WTC11 (cell line): ENCODE data around the gene HLCS. TPM values are rescaled to one million over a fixed set of nuclear protein-coding genes. Genes with fewer than 3 reads are reported as not detected.

ENCODE experiments used
- ATAC-seq: fragments of 200-7000 bp; cut with Tn5 transposase; 2 replicates; pipeline ENCODE4 v1.10.0; 2021; ENCODE audit warnings: mild to moderate bottlenecking, moderate library complexity
- CTCF ChIA-PET: fragments of 300-600 bp; sonication (Branson Sonifier 250); formaldehyde crosslinking; loops from one replicate; lab custom pipeline; 2021; ENCODE audit warnings: antibody characterized with exemption; lab: Charles Lee
- POLR2A ChIA-PET: fragments of 350-600 bp; sonication (Branson Sonifier 250); formaldehyde crosslinking; loops from one replicate; lab custom pipeline; 2021; ENCODE audit warnings: antibody characterized with exemption; lab: Charles Lee
- DNase-seq: peaks from one replicate; pipeline ENCODE4 v3.0.0; 2021; ENCODE audit warnings: low spot score
- H3K27ac Mint-ChIP-seq: 2 replicates; pipeline ENCODE4 v1.8.0; 2021; ENCODE audit warnings: mixed read lengths
- H3K27me3 Mint-ChIP-seq: 2 replicates; pipeline ENCODE4 v1.8.0; 2021; ENCODE audit warnings: low read depth, mild to moderate bottlenecking, moderate library complexity, mixed read lengths
- H3K36me3 Mint-ChIP-seq: 2 replicates; pipeline ENCODE4 v1.8.0; 2021; ENCODE audit warnings: mixed read lengths
- H3K4me1 Mint-ChIP-seq: 2 replicates; pipeline ENCODE4 v1.8.0; 2022; ENCODE audit warnings: mixed read lengths
- H3K4me3 Mint-ChIP-seq: 2 replicates; pipeline ENCODE4 v1.8.0; 2021; ENCODE audit warnings: mild to moderate bottlenecking, moderate library complexity, mixed read lengths
- H3K9me3 Mint-ChIP-seq: 2 replicates; pipeline ENCODE4 v1.8.0; 2021; ENCODE audit warnings: mixed read lengths
- ATF1 ChIP-seq: sonication (generic); formaldehyde crosslinking; IDR thresholded peaks from 2 replicates; pipeline ENCODE4 v1.8.1; 2023; ENCODE audit warnings: mild to moderate bottlenecking, moderate library complexity, missing genetic modification reagents
- ATF2 ChIP-seq: sonication (generic); formaldehyde crosslinking; IDR thresholded peaks from 2 replicates; pipeline ENCODE4 v1.8.1; 2022; ENCODE audit warnings: low read depth, missing genetic modification reagents, borderline replicate concordance
- ATF3 ChIP-seq: sonication (generic); formaldehyde crosslinking; conservative IDR thresholded peaks from 2 replicates; pipeline ENCODE4 v1.8.1; 2022; ENCODE audit warnings: mild to moderate bottlenecking, missing genetic modification reagents
- CBFB ChIP-seq: sonication (generic); formaldehyde crosslinking; IDR thresholded peaks from 2 replicates; pipeline ENCODE4 v1.8.1; 2022; ENCODE audit warnings: mild to moderate bottlenecking, low read depth, missing genetic modification reagents
- CREB1 ChIP-seq: sonication (generic); formaldehyde crosslinking; IDR thresholded peaks from 2 replicates; pipeline ENCODE4 v1.8.0; 2023; ENCODE audit warnings: mild to moderate bottlenecking, missing genetic modification reagents
- CREM ChIP-seq: sonication (generic); formaldehyde crosslinking; IDR thresholded peaks from 2 replicates; pipeline ENCODE4 v1.8.1; 2022; ENCODE audit warnings: mild to moderate bottlenecking, missing genetic modification reagents, moderate library complexity
- ERG ChIP-seq: fragments of 250-450 bp; sonication (Bioruptor Pico); IDR thresholded peaks from 2 replicates; pipeline ENCODE4 v1.8.0; 2021; ENCODE audit warnings: mild to moderate bottlenecking
- FOXJ3 ChIP-seq: sonication (generic); formaldehyde crosslinking; IDR thresholded peaks from 2 replicates; pipeline ENCODE4 v1.9.0; 2021; ENCODE audit warnings: missing genetic modification reagents, mild to moderate bottlenecking, borderline replicate concordance
- FOXK1 ChIP-seq: sonication (generic); formaldehyde crosslinking; IDR thresholded peaks from 2 replicates; pipeline ENCODE4 v1.8.0; 2022; ENCODE audit warnings: mild to moderate bottlenecking, moderate library complexity, missing genetic modification reagents
- GTF2I ChIP-seq: fragments of 250-450 bp; sonication (Bioruptor Pico); conservative IDR thresholded peaks from 2 replicates; pipeline ENCODE4 v1.4.0; 2021; ENCODE audit warnings: mild to moderate bottlenecking
- IRF2 ChIP-seq: sonication (generic); formaldehyde crosslinking; IDR thresholded peaks from 2 replicates; pipeline ENCODE4 v1.8.0; 2022; ENCODE audit warnings: low read depth, missing genetic modification reagents, borderline replicate concordance
- KAT7 ChIP-seq: sonication (generic); formaldehyde crosslinking; IDR thresholded peaks from 2 replicates; pipeline ENCODE4 v1.8.1; 2023; ENCODE audit warnings: missing genetic modification reagents, mild to moderate bottlenecking, borderline replicate concordance
- MXD4 ChIP-seq: fragments of 250-450 bp; sonication (Bioruptor Pico); IDR thresholded peaks from 2 replicates; pipeline ENCODE4 v1.8.0; 2021; ENCODE audit warnings: mild to moderate bottlenecking, moderate library complexity, borderline replicate concordance
- NR1H2 ChIP-seq: sonication (generic); formaldehyde crosslinking; IDR thresholded peaks from 2 replicates; pipeline ENCODE4 v1.9.0; 2021; ENCODE audit warnings: mild to moderate bottlenecking, moderate library complexity, missing genetic modification reagents
- SOX15 ChIP-seq: fragments of 250-450 bp; sonication (Bioruptor Pico); IDR thresholded peaks from 2 replicates; pipeline ENCODE4 v1.9.0; 2021; ENCODE audit warnings: mild to moderate bottlenecking
- TEAD1 ChIP-seq: sonication (generic); formaldehyde crosslinking; IDR thresholded peaks from 2 replicates; pipeline ENCODE4 v1.8.0; 2022; ENCODE audit warnings: mild to moderate bottlenecking, missing genetic modification reagents
- TEAD4 ChIP-seq: sonication (generic); formaldehyde crosslinking; IDR thresholded peaks from 2 replicates; pipeline ENCODE4 v1.8.0; 2022; ENCODE audit warnings: mild to moderate bottlenecking, missing genetic modification reagents
- ZNF121 ChIP-seq: sonication (generic); formaldehyde crosslinking; IDR thresholded peaks from 2 replicates; pipeline ENCODE4 v1.8.0; 2023; ENCODE audit warnings: missing genetic modification reagents
- ZNF138 ChIP-seq: sonication (generic); formaldehyde crosslinking; conservative IDR thresholded peaks from 2 replicates; pipeline ENCODE4 v1.8.1; 2022; ENCODE audit warnings: mild to moderate bottlenecking, moderate library complexity, missing genetic modification reagents
- ZNF317 ChIP-seq: sonication (generic); formaldehyde crosslinking; IDR thresholded peaks from 2 replicates; pipeline ENCODE4 v1.8.1; 2023; ENCODE audit warnings: low read depth, mild to moderate bottlenecking, moderate library complexity, missing genetic modification reagents, borderline replicate concordance
- total RNA-seq: library from RNA; stranded (reverse); gene quantifications from 3 replicates; pipeline ENCODE4 v1.2.3, GENCODE V29; 2021
- TF ChIP-seq, protein P1 (sequence below): sonication (generic); formaldehyde crosslinking; IDR thresholded peaks from 2 replicates; pipeline ENCODE4 v1.8.1; 2023; ENCODE audit warnings: mild to moderate bottlenecking, missing genetic modification reagents, borderline replicate concordance
- TF ChIP-seq, protein P2 (sequence below): fragments of 250-450 bp; sonication (Bioruptor Pico); conservative IDR thresholded peaks from 2 replicates; pipeline ENCODE4 v1.9.0; 2021; ENCODE audit warnings: mild to moderate bottlenecking

The HLCS gene
- total RNA-seq, 1 experiment from 2014 or later, result 9.3 TPM

GRCh38 chr21:36923270-36923669, 43.2 kb downstream of the HLCS start (continued):
- TF ChIP-seq, protein P1, sequence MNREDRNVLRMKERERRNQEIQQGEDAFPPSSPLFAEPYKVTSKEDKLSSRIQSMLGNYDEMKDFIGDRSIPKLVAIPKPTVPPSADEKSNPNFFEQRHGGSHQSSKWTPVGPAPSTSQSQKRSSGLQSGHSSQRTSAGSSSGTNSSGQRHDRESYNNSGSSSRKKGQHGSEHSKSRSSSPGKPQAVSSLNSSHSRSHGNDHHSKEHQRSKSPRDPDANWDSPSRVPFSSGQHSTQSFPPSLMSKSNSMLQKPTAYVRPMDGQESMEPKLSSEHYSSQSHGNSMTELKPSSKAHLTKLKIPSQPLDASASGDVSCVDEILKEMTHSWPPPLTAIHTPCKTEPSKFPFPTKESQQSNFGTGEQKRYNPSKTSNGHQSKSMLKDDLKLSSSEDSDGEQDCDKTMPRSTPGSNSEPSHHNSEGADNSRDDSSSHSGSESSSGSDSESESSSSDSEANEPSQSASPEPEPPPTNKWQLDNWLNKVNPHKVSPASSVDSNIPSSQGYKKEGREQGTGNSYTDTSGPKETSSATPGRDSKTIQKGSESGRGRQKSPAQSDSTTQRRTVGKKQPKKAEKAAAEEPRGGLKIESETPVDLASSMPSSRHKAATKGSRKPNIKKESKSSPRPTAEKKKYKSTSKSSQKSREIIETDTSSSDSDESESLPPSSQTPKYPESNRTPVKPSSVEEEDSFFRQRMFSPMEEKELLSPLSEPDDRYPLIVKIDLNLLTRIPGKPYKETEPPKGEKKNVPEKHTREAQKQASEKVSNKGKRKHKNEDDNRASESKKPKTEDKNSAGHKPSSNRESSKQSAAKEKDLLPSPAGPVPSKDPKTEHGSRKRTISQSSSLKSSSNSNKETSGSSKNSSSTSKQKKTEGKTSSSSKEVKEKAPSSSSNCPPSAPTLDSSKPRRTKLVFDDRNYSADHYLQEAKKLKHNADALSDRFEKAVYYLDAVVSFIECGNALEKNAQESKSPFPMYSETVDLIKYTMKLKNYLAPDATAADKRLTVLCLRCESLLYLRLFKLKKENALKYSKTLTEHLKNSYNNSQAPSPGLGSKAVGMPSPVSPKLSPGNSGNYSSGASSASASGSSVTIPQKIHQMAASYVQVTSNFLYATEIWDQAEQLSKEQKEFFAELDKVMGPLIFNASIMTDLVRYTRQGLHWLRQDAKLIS, result no peak
- TF ChIP-seq ZNF121 (no peak), FOXJ3 (CRISPR knock-in tag) (no peak)

DNA sequence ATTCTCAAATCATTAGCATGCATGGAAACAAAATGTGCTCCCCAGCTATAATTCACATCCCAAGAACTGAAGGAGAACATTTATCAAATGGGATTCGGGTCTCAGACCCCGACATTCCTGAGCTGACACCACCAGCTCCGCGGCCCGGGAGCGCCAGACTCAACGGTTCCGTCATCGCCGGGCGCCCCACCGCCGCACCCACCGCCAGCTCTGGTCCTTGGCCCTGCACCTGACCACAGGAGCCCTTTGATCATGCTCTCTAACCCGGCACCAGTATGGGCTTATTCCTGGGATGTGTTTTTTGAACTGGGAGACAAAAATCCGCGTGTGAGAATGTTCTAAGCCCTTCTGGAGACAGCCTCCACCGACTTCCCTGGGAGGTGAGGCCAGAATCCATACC, 43.6 kb downstream of the HLCS start:
- POLR2A ChIA-PET, result no interaction called here
- Mint-ChIP-seq H3K9me3 (no peaks in the 10 kb centered on the region), H3K27ac (no peak overlapping the region), H3K4me1 (peaks cover 5% of the 10 kb centered on the region), H3K4me3 (no peak overlapping the region), H3K36me3 (no peaks in the 10 kb centered on the region), H3K27me3 (no peaks in the 10 kb centered on the region)
- no peak for ATAC-seq
- CTCF ChIA-PET, result interaction anchor here (0.9 to 1.9 kb wide), 5 partner anchors 20 to 292 kb away, joined by 3 to 4 read pairs (median 4); no protein-coding TSS in a partner anchor
- DNase-seq, result no peak
- no peak for TF ChIP-seq ZNF138
- no peak for TF ChIP-seq ATF1 (CRISPR knock-in tag)
- TF ChIP-seq CREB1 (CRISPR knock-in tag), result no peak
- no peak for TF ChIP-seq IRF2
- TF ChIP-seq MXD4 (CRISPR knock-in tag), result no peak
- TF ChIP-seq TEAD4 (CRISPR knock-in tag), result no peak
- TF ChIP-seq SOX15, result no peak

DNA sequence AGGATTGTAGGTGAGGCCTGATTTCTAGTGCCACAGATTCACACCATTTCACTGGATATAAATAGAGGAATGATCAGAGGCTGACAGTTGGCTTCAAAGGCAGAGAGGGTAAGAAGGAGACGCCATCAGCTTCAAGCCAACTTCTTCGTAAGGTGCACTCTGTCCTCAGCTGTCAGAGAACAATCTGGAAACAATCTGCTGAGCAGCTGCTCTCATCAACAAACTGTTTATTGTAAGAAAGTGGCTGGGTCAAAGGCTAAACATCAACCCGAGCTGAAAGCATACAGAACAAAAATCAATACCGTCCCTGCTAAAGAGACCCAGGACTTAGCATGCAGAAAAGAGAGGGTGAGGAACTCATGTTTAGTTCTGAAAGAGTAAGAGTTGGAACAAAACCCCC, 48.2 kb downstream of the HLCS start:
- no peaks in the 10 kb centered on the region for H3K9me3 Mint-ChIP-seq
- H3K27ac Mint-ChIP-seq, result no peak overlapping the region
- no peaks in the 10 kb centered on the region for H3K27me3 Mint-ChIP-seq
- ChIA-PET POLR2A (interaction anchor here (0.6 kb wide), 1 partner anchor 13 kb away, joined by 4 read pairs; no protein-coding TSS in a partner anchor), CTCF (interaction anchor here (0.6 to 2.2 kb wide), 42 partner anchors 9 to 1948 kb away, joined by 3 to 22 read pairs (median 5); partner anchors contain the start of gene HLCS)
- no peak for DNase-seq
- peaks cover 42% of the 10 kb centered on the region for H3K4me1 Mint-ChIP-seq
- H3K4me3 Mint-ChIP-seq, result no peak overlapping the region
- TF ChIP-seq CBFB (CRISPR knock-in tag) (no peak), NR1H2 (CRISPR knock-in tag) (no peak), KAT7 (CRISPR knock-in tag) (no peak), TEAD1 (CRISPR knock-in tag) (no peak), ERG (CRISPR knock-in tag) (no peak), ZNF317 (CRISPR knock-in tag) (no peak), CREM (CRISPR knock-in tag) (no peak), GTF2I (no peak), ATF2 (CRISPR knock-in tag) (no peak), CREB1 (CRISPR knock-in tag) (no peak), ATF3 (no peak), FOXK1 (no peak)
- TF ChIP-seq, protein P2, sequence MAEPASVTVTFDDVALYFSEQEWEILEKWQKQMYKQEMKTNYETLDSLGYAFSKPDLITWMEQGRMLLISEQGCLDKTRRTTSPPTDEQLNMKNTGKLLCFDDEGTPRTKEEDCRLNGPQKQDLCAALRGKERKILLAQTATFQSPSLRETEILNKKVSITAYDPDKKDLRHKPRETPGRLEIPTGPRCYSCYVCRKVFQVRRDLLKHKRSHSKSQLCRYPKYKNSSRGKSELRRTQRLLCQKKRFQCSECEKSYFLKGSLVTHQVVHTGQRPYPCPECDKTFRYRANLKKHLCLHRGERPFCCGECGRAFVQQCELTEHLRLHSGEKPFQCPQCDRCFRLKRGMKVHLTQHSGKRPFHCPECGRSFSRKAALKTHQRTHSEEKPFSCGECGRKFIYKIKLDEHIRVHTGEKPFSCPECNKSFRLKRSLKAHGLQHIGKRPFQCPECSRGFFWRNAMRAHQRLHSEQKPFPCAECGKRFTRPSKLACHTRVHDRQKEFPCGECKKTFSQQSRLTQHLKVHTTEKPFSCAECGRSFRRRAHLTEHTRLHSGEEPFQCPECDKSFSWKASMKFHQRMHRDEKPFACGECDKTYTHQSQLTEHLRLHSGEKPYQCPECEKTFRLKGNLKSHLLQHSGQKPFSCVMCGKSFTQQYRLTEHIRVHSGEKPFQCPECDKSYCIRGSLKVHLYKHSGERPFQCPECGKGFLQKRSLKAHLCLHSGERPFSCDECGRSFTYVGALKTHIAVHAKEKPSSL (CRISPR knock-in tag), result no peak
- ATAC-seq, result no peak
- no peaks in the 10 kb centered on the region for H3K36me3 Mint-ChIP-seq
